ENCODE measurements around the gene TEX52. TPM values are rescaled to one million over a fixed set of nuclear protein-coding genes. Genes with fewer than 3 reads are reported as not detected.

TEX52 gene
- total RNA-seq, 1 experiment from 2014 or later = not detected

DNA sequence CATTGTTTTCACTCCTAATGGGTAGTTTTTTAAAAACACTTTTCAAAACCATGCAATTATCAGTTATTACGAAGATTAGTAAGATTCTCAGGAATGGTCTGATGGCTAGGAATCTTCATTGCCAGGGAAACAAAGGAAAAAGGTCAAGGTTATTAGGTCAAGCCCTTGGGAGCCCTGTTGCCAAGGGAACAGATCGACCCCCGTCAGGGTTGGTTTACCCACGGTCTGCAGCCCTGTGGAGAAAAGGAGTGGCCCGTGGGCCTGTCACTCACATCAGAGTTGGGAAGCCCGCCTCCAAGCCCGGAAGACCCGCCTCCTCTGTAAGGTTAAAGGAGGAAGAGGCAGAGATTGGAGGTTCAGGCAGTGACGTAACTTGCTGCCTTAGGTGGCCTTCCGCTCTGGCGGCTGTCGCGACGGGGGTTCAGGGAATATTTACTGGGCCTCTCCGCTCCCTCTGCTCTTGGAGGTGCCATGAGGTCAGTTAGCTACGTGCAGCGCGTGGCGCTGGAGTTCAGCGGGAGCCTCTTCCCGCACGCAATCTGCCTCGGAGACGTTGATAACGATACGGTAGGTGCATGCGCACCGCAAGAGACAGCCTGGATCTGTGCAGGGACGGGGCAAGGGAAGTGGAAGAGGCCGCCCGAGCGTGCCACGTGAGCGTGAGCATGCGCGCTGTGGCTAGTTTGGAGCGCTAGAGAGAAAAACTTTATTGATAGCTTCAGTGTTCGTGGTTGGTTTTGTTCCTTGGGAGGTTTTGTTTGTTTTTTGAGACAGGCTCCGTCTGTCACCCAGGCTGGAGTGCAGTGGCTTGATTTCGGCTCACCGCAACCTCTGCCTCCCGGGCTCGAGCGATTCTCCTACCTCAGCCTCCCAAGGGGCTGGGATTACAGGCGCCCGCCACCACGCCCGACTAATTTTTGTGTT lies 44.3 kb downstream of the TEX52 start, which contains the start of gene ITFG2:
Gene ITFG2, plus strand, starts transcription at position 379 of the 924 bp plus-strand sequence. Its CDS starts 93 bp downstream, at position 472.
- Histone ChIP-seq H3K4me2 (peak within 1 kb of the TSS; percentile 83), H3K4me1 (replicated peaks; ENCODE audit: insufficient read depth) (peaks cover 16% of the 10 kb centered on the region), H4K20me1 (ENCODE audit: insufficient read depth) (0 out of 2 replicates have a peak, but pooled peaks cover 7% of the 10 kb centered on the region), H3K27ac (peak within 1 kb of the TSS; percentile 76), H3K79me2 (ENCODE audit: low read depth) (peaks cover 33% of the 10 kb centered on the region), H3K4me3 (peak within 1 kb of the TSS; percentile 78), H3K9me3 (ENCODE audit: insufficient read depth, low read depth) (no peaks in the 10 kb centered on the region), H2AFZ (peak within 1 kb of the TSS; percentile 85), H3K36me3 (ENCODE audit: low read depth) (0 out of 2 replicates have a peak, but pooled peaks cover 3% of the 10 kb centered on the region), H3K27me3 (ENCODE audit: insufficient read depth, low read depth) (no peaks in the 10 kb centered on the region), H3F3A (ENCODE audit: insufficient read depth, low read depth) (peaks cover 12% of the 10 kb centered on the region), H3K9me2 (ENCODE audit: insufficient read depth) (no peaks in the 10 kb centered on the region)
- ChIA-PET POLR2A (ENCODE audit: unreplicated experiment) (interaction anchor here (0.5 to 0.6 kb wide), 3 partner anchors 17 to 133 kb away, joined by 6 to 19 read pairs (median 10); no protein-coding TSS in a partner anchor), CTCF (interaction anchor here (0.6 to 1.2 kb wide), 2 partner anchors 16 to 72 kb away, joined by 3 to 5 read pairs; no protein-coding TSS in a partner anchor)
- DNase-seq = peak; percentile 96 to 98
- TSS peak; percentile 67 for BruUV-seq (replicated peaks)
- intact Hi-C loops (cut with micrococcal nuclease; ENCODE audit: unreplicated experiment) = loop anchor here (1.0 kb wide), 5 partner anchors 17 to 229 kb away; partner anchors contain the start of genes FOXM1 and RHNO1
- TF ChIP-seq, protein P1, sequence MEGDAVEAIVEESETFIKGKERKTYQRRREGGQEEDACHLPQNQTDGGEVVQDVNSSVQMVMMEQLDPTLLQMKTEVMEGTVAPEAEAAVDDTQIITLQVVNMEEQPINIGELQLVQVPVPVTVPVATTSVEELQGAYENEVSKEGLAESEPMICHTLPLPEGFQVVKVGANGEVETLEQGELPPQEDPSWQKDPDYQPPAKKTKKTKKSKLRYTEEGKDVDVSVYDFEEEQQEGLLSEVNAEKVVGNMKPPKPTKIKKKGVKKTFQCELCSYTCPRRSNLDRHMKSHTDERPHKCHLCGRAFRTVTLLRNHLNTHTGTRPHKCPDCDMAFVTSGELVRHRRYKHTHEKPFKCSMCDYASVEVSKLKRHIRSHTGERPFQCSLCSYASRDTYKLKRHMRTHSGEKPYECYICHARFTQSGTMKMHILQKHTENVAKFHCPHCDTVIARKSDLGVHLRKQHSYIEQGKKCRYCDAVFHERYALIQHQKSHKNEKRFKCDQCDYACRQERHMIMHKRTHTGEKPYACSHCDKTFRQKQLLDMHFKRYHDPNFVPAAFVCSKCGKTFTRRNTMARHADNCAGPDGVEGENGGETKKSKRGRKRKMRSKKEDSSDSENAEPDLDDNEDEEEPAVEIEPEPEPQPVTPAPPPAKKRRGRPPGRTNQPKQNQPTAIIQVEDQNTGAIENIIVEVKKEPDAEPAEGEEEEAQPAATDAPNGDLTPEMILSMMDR (conservative IDR thresholded peaks at IDR 0.05) = no peak
- no peak for TF ChIP-seq EZH2 (IDR thresholded peaks at IDR 0.05; ENCODE audit: low read depth)

DNA sequence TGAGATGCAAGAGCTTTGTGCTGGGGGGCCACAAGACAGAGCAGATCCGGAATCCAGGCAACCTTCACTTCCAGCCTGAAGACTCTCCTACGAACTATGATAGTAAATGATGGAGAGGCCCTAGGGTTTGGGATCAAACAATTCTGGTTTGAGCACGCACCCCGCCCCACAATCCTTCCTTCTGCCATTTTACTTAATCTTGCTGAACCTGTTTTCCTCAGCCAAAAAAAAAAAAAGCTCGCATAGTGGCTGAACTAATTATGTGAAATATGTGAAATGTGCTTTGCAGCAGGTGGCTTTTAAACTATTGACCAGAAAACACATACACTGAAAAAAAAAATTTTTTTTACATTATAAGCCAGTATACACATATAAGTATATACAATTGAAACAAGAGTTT lies 45.0 kb downstream of the TEX52 start:
- no peak for TF ChIP-seq EZH2 (IDR thresholded peaks at IDR 0.05; ENCODE audit: low read depth)
- TF ChIP-seq, protein P1 (conservative IDR thresholded peaks at IDR 0.05) = no peak
- Histone ChIP-seq H3K27ac (peak overlapping the region; percentile 41), H3K36me3 (ENCODE audit: low read depth) (0 out of 2 replicates have a peak, but pooled peaks cover 3% of the 10 kb centered on the region), H3F3A (ENCODE audit: insufficient read depth, low read depth) (peaks cover 20% of the 10 kb centered on the region), H3K4me3 (peak overlapping the region; percentile 78), H3K9me2 (ENCODE audit: insufficient read depth) (no peaks in the 10 kb centered on the region), H2AFZ (peak overlapping the region; percentile 63), H3K27me3 (ENCODE audit: insufficient read depth, low read depth) (no peaks in the 10 kb centered on the region), H3K4me2 (peak overlapping the region; percentile 83), H3K79me2 (ENCODE audit: low read depth) (peaks cover 33% of the 10 kb centered on the region), H3K9me3 (ENCODE audit: insufficient read depth, low read depth) (no peaks in the 10 kb centered on the region), H4K20me1 (ENCODE audit: insufficient read depth) (0 out of 2 replicates have a peak, but pooled peaks cover 5% of the 10 kb centered on the region), H3K4me1 (replicated peaks; ENCODE audit: insufficient read depth) (peaks cover 16% of the 10 kb centered on the region)
- ChIA-PET CTCF (interaction anchor here (0.6 kb wide), 1 partner anchor 73 kb away, joined by 5 read pairs; no protein-coding TSS in a partner anchor), POLR2A (ENCODE audit: unreplicated experiment) (interaction anchor here (0.6 kb wide), 2 partner anchors 16 to 68 kb away, joined by 6 to 10 read pairs; no protein-coding TSS in a partner anchor)
- intact Hi-C loops (cut with micrococcal nuclease; ENCODE audit: unreplicated experiment) = loop anchor here (1.0 kb wide), 3 partner anchors 16 to 146 kb away; partner anchors contain the start of genes FOXM1 and RHNO1
- DNase-seq = peak in 1 of 2 experiments; percentile 34
- BruUV-seq (replicated peaks) = no TSS peak

DNA sequence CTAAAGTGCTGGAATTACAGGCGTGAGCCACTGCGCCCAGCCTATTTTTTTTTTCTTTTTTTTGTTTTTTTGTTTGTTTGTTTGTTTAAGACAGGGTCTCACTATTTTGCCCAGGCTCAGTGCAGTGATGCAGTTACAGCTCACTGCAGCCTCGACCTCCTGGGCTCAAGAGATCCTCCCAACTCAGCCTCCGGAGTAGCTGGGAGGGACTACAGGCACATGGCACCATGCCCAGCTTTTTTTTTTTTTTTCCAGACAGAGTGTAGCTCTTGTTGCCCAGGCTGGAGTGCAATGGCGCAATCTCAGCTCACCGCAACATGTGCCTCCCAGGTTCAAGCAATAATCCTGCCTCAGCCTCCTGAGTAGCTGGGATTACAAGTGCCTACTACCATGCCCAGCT lies 50.1 kb downstream of the TEX52 start:
- no peaks in the 10 kb centered on the region for H3K27me3 ChIP-seq (ENCODE audit: insufficient read depth, low read depth)
- H3K36me3 ChIP-seq (ENCODE audit: low read depth) = peaks cover 25% of the 10 kb centered on the region
- intact Hi-C loops (cut with micrococcal nuclease; ENCODE audit: unreplicated experiment) = no loop called here
- TF ChIP-seq, protein P1 (conservative IDR thresholded peaks at IDR 0.05) = no peak
- TF ChIP-seq EZH2 (IDR thresholded peaks at IDR 0.05; ENCODE audit: low read depth) = no peak
- CTCF ChIA-PET = no interaction called here
- BruUV-seq (replicated peaks) = no TSS peak
- no peak overlapping the region for H3K27ac ChIP-seq
- peaks cover 3% of the 10 kb centered on the region for H3K4me1 ChIP-seq (replicated peaks; ENCODE audit: insufficient read depth)
- POLR2A ChIA-PET (ENCODE audit: unreplicated experiment) = no interaction called here
- H3K4me2 ChIP-seq = no peak overlapping the region
- no peaks in the 10 kb centered on the region for H3K9me2 ChIP-seq (ENCODE audit: insufficient read depth)
- H2AFZ ChIP-seq = no peak overlapping the region
- no peak for DNase-seq
- H4K20me1 ChIP-seq (ENCODE audit: insufficient read depth) = peaks cover 3% of the 10 kb centered on the region
- no peak overlapping the region for H3K4me3 ChIP-seq
- H3K79me2 ChIP-seq (ENCODE audit: low read depth) = 0 out of 2 replicates have a peak, but pooled peaks cover 2% of the 10 kb centered on the region
- H3K9me3 ChIP-seq (ENCODE audit: insufficient read depth, low read depth) = no peaks in the 10 kb centered on the region
- peaks cover 50% of the 10 kb centered on the region for H3F3A ChIP-seq (ENCODE audit: insufficient read depth, low read depth)
